ENCODE data around the gene MED23.

GRCh38 chr6:131645846-131646245 is 17.8 kb upstream of the MED23 start:
- TF ChIP-seq, protein P1, sequence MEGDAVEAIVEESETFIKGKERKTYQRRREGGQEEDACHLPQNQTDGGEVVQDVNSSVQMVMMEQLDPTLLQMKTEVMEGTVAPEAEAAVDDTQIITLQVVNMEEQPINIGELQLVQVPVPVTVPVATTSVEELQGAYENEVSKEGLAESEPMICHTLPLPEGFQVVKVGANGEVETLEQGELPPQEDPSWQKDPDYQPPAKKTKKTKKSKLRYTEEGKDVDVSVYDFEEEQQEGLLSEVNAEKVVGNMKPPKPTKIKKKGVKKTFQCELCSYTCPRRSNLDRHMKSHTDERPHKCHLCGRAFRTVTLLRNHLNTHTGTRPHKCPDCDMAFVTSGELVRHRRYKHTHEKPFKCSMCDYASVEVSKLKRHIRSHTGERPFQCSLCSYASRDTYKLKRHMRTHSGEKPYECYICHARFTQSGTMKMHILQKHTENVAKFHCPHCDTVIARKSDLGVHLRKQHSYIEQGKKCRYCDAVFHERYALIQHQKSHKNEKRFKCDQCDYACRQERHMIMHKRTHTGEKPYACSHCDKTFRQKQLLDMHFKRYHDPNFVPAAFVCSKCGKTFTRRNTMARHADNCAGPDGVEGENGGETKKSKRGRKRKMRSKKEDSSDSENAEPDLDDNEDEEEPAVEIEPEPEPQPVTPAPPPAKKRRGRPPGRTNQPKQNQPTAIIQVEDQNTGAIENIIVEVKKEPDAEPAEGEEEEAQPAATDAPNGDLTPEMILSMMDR (conservative IDR thresholded peaks at IDR 0.05; ENCODE audit: low read depth, low read length), result no peak
- no peak for TF ChIP-seq EZH2 (IDR thresholded peaks at IDR 0.05; ENCODE audit: low read length, unreplicated experiment)
- no peak for TF ChIP-seq EZH2phosphoT487 (IDR thresholded peaks at IDR 0.05; ENCODE audit: borderline replicate concordance, low read length)

Measured in PC-3 (cell line).